Stimulated activated CD8-positive, alpha-beta memory T cell treated with anti-CD3 and anti-CD28 coated beads, Interleukin-15, amount 100 ng/mL, for 1 hour (primary cell): Measurements from ENCODE around the gene WDR27.

Experiments used
- DNase-seq: peaks from one replicate; pipeline ENCODE4 v3.0.0-alpha.2; 2020; ENCODE audit warnings: low read depth

Gene WDR27

DNA sequence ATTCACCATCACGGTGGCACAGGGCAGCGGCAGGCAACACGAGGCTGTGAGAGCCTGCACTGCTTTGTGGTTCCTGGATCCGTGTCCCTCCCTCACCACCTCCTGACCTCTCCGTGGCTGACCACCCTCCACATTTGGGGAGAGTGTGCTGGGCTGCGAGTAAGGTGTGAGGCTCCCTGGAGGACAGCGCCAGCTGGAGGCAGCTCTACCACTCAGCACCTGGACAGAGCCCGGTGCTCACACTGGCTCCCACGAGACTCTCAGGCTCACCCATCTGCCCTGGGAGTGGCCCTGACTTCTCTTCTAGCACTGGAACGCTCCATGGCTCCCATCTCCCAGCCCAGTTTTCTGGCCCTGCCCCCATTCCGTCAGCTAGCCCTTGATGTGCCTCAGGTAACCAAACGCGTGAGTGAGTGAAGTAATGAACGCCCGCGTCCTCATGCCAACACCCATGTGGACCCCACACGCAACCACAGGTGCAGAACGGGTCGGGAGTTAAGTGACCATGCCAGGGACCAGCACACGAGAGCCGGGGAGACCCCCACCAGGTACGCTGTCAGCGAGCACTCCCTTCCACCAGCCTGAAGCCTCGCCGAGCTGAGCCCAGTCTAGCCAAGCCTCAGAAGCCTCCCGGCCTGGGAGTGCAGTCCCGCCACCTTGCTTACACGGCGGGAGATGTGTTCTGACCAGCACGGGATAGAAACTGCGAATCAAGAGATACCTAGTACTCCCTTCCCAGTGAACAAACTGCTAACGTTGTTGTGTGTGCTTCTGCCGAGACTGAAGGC is 137.2 kb downstream of the WDR27 start:
- no peak for DNase-seq

DNA sequence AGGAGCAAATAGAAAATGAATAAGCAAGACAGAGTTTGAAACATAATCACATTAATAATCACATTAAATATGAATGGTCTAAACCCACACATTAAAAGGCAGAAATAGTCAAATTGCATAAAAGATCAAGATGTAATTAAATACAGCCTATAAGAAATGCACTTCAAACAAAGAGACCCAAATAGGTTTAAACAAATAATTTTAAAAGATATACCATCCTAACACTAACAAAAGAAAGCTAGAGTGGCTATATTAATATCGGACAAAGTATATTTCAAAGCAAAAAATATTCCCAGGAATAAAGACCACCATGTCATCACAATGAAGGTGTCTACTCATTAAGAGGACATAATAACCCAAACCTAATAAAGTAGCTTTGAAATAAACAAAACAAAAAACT is 140.2 kb downstream of the WDR27 start:
- DNase-seq: no peak

DNA sequence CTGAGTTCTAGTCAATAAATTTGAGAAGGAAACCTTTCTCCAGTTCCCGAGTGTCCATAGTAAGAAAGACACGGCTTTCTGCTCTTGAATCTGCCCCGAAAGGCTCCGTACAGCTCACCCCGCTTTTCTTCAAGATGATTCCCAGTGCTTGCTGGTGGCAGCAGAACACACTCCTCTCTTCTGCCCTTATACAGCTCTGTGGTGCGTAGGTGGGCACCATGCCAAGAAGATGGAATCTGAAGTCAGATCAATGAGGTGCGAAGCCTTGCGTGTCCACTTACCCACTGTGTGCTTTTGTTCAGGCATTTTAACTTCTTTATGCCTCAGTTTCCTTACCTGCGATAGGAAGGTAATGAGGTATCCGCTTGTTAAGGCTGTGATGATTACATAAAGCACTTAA is 142.2 kb downstream of the WDR27 start:
- DNase-seq: no peak

DNA sequence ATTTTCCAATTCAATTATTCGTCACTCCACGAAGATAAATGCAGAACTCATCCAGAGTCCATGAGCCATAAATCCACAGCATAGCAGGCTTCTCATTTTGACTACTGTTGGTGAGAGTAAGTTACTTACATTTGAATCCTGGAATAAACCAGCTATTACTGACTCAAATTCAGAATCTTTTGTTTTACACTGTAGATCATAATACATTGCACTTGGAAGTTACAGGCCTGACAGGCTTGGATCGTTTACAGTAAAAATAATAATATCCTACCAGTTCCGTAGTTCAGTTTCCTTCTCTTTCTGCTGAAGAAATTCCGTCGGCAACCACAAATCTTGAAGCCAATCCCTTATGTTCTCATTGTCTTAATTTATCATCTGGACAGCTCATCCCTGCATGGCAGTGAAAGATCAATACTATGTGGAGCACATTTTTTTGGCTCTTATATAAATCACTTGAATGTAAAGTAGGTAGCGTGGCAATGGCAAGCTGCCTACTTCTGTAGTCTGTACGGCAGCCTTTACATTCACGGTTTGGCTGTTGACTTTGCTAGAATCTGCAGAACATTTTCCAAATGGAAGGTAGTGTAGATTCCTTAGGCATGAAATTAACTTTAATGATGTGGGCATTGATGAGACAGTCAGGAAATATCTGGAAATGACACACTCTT is 142.9 kb downstream of the WDR27 start:
- DNase-seq: no peak

DNA sequence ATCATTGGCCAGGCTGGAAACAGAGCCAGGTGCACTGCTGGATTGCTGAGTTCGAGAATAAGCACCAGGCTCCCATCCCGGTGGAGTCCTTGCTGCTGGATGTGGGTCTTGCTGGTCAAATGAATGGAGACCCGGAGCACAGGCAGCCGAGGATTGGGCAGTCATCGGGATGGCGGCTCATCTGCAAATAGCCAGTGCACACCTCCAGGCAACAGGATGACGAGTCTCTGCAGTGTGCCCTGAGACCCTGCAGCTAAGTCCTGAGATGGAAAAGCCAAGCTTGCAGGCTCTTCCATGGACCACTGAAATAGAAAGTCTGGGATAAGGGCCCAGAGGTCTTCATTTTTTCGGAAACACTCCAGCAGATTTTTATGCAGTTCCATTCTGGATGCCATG is 143.5 kb downstream of the WDR27 start:
- no peak for DNase-seq

DNA sequence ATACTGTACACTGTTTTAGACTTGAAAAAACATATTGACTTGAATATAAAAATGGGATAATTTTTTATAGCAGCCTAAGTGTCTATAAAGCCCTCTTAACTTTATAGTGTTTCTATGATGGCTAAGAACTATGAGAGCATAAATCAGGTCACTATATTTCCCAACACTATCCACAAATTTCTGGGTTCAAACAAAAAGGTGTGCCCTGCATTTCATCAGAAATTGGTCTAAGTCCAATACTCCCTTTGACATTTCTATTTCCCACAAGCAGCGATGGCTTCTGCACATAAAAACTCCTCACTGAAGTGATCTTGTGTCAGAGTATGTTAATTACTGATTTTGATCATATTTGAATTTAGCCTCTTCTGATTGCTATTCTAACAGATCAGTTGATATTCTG is 143.9 kb downstream of the WDR27 start:
- DNase-seq: no peak

DNA sequence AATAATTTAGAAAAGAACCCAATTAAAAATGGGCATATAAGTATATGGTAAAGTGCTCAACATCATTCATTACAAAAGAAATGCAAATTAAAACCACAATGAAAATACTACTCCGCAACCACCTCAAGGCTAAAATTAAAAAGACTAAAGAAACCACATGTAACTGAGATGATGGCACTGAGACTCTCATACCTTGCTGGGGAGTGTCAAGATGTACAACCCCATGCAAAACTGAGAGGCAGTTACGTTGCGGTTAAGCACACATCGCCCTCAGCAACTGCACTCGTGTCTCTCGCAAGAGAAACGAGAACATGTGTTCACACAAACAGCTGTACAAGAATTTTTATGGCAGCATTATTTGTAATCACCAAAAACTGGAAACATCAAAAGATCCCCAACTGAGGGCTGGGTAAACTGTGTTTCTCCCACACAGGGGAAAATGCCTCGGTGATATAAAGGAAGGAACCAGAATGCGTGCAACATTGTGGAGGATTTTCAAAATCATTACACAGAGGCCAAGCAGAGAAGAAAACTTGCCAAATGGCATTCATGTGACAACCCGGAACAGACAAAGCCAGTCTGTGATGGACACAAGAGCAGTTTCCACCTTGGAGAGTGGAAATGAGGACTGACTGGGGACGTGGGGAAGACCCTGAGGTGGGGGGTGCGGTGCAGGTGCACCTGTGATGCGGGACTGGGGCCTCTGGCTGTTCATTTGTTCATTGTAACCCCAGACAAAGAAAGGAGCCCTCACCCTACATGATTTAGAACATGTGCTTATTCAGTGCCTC is 144.9 kb downstream of the WDR27 start:
- DNase-seq: no peak

DNA sequence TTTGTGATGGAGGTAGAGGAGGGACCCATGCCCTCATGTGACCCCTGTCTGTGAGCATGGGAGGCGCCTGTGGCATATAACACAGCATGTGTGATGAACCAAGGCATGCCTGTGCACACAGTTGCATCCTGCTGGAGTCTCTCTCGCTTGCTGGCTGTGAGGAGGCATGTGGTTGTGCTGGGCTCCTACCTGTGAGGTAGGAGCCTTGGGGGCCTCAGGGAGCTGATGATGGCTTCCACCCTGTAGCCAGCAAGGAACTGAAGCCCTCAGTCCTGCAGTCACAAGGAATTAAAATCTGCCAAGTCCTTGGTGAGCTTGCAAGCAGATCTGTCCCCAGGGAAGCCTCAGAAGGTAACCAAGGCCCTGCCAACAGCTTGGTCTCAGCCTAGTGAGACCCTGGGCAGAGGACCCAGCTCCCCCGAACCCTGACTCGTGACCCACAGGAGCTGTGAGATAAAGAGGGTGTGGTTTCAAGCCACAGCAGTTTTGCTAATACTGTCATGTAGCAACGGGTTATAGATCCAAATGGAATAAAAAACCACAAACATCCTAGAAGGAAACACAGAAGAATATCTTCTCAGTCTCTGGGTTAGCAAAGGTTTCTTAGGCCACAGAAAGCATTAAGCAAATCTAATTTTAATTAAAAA is 145.7 kb downstream of the WDR27 start:
- DNase-seq: no peak

DNA sequence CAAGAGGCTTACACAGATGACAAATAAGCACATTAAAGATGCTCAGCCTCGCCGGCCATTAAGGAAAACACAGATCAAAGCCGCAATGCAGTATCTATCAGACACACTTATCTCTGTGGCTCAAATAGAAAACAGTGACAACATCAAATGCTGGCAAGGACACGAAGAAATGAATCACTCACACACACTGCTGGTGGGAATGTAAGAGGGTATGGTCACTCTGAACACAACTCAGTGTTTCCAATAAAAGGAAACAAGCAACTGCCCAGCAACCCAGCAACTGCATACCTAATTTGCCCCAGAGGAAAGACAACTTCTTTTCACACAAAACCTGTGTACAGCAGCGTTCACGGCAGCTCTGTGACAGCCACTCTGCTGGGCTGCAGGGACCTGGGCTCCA is 155.8 kb downstream of the WDR27 start:
- no peak for DNase-seq

DNA sequence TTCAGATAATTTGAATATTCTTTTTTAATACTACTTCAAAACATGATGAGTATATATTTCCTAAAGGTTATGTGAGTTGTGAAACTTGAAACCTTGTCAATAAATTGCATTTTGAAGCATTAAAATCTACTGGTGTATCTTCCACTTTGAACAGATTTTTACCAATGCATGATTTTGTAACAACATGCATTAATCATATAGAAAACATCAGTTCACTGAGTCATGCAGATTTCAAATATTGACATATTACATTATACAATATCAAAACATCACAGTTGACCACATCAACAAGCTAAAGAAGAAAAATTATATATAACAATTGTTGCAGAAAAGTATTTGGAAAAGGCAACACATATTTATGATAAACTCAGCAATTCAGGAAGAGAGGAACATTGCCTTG is 158.1 kb downstream of the WDR27 start:
- DNase-seq: no peak

DNA sequence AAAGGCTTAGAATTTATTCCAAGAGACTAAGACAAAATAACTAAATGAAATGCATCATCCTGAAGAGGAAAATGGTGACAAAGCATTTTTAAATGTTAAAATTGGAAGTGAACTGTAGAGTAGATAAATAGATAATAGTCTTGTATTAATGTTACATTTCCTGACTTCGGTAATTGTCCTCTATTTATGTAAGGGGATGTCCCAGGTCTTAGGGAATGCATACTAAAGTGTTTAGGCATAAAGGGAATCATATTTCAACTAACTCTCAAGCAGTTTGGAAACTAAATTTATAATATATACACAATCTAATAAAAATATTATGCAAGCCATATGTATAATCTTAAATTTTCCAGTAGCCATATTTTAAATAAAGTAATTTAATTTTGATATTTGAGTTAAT is 159.3 kb downstream of the WDR27 start:
- no peak for DNase-seq

DNA sequence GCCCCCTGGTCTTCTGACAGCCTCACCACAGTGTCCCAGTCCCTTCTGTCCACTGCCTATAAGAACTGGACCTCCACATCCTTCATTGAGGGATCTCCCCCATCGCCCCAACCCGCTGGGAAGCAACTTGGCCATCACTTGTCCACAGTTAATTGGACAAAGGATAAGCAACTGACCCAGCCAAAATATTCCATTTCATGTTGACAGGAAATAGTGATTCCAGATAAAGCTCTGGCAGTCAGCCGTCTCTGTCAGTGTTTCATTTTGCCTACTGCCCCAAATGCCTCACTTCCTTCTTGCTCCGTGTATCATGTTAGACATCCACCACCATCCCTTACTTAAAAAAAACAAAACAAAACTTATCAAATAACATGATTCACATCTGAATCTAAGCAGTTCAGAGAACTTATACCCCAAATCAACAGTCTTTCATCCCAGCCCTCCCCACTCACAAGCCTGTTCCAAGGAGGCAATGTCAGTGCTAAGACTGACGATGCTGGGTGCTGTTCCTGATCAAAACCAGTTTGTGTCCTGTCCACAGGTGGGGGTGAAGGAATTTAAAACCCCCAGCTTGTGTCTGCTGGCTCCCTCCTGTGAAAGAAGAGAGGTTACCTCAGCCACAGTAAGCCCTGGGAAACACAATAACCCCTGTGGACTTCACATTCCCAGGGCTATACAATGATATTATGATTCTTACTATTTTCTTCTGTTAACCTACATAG is 162.5 kb downstream of the WDR27 start:
- DNase-seq: no peak

DNA sequence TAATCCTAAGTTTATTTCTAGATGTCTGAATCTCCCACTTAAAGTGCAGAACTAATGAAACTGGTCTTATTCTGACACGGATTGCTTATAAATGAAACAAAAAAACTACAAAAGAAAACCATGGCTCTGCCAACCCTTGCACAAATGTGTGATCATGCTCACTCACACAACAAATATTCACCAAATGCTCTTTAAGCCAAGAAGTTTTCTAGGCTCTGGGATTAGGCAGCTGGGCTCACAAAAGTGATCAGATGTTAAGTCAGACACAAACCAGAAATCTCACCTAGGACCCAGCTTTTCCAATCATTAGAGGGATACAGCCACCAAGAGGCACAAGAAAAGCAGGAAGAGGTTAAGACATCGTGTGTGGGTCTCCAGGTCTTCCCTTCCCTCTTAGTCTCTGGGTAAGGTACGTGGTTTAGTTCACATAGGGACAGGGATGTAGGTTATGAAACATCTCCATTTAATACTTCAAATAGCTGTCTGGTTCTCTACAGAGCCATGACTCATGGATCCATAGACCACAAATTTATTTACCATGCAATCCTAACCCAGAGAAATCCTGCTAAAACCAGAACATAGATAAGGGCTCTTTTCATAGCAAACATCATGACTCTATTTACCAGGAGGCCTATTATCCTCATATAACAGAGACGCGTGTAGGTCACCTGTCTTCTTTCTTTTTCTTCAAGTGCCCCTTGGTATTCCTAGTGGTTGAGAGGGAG is 165.2 kb downstream of the WDR27 start:
- DNase-seq: no peak

DNA sequence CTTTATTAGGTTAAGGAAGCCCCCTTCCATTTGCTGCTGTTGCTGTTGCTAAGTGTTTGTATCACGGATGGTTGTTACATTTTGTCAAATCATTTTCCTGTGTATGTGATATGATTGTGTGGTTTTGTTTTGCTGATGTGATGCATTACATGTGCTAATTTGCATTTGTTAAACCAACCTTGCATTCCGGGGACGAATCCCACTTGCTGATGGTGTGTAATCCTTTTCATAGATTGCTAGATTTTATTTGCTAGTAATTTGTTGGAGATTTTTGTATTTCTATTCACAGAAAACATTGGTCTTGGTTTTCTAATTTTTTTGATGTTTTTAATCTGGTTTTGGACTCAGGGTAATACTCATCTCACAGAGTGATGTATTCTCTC is 167.8 kb downstream of the WDR27 start:
- DNase-seq: no peak

DNA sequence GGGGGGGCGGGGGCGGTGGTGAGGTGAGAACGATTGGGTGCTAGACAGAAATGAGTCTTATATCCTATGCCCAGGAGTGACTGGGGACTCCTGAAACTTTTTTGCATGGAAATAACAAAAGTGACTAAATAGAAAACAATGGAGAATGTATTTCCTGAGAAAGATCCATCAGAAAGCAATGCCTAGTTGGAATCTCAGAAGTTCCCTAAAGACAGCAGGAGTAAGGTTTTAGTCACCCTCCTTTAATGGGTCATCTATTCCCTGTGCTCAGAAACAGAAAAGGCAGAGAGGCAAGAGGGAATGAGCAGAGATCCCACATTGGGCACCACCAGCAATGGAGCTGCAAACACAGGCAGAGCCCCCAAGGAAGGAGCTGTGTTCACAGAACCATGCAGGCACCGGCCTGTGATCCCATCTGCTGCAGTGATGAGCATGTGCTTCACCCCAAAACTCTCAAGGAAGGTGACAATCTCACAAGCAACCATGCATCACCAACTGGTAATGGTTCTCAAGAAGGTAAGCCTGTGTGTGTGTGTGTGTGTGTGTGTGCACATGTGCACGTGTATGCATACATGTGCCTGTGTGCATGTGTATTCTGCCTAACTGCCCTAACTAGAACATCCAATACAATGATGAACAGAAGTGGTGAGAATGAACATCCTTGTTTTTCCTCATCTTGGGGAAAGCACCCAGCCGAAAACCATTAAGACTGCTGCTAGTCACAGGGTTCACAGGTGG is 168.4 kb downstream of the WDR27 start:
- no peak for DNase-seq

DNA sequence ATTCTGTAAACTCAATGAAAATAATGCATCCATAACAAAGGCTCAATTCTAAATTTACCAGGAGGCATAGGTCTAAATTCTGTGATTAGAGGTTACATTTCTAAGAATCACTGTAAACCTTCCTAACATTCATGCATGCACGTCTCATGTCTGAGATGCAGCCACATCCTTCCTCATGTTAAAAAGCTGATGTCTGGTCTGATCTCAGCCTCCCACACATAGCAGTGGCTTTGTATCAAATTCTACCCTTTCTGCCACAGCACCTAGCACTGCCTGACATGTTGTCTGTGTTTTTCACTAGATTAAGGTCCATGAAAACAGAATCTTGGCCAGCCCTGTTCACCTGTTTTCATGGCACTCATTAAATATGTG is 171.1 kb downstream of the WDR27 start:
- DNase-seq: no peak

DNA sequence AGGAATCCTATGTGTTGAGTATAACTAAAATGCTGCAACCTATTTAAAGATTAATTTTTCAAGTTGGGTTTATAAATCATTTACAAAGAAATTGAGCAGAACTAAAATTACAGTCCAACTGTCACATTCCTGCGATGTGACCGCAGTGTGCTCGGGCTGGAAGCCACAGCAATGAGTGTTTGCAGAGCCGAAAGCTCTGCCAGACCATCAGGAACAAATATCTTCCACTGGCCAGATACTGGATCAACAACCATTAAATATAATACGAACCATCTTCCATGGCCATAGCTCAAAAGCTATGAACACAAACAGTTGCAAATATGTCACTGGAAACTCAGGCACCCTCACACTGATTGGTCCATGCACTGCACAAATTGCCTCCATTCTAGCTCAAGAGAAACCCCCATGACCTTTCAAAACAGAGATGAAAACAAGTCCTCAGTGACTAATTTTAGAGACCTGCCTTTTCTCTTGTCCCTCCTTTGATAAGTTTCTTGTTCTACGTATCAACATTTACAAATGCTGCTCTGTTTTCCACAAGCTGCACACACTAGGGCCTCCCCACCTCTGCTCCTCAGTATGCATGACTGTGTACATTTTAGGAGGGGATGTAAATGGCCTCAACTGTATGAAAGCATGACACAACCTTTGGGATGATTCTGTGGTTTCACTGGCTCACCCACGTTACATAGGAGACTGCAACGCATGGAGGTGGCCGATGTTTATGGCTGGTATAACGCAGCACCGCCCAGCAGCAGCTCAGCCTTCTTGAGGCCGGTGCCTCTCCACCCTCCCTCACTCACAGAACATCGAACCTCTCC is 171.7 kb downstream of the WDR27 start:
- no peak for DNase-seq

DNA sequence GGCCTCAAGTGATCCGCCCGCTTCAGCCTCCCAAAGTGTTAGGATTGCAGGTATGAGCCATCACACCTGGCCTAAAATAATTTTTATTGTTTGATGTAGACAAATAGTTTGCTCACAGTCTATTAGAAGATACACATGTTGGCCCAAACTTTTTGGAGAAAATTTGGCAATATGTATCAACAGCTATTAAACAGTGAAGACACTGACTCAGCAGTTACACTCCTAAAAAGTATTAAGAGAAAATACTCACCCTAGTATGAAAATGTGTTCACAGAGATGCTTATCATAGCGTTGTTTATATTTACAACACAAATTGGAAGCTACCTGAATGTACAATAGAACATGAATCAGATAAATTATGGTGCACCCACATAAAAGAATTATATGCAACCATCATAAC is 173.1 kb downstream of the WDR27 start:
- no peak for DNase-seq

DNA sequence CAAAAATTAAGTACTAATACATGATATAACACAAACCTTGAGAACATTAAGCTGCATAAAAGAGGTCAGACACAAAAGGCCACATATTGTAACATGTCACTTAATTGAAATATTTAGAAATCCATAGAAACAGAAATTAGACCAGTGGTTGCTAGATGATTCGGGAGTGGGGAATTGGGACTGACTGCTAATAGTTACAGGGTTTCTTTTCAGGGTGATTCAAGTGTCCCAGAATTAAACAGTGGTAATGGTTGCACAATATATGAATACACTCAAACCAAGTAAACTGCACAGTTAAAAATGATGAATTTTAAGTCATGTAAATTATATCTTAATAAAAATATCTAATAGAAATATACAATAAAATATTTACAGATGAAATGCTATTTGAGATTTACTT is 174.5 kb downstream of the WDR27 start:
- no peak for DNase-seq

DNA sequence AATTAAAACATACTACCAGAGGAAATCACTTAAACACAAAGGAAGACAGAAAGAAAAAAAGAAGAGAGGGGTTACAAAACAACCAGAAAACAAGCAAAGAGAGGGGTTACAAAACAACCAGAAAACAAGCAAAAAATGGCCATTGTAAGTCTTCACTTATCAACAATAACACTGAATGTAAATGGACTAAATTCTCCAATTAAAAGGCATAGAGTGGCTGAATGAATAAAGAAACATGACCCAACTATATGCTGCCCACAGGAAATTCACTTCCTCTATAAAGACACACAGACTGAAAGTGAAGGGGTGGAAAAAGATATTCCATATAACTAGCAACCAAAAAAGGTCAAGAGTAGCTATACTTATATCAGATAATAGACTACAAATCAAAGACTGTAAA is 180.0 kb downstream of the WDR27 start:
- DNase-seq: no peak
